ENCODE data around the gene HMG20B.

- no peak for TF ChIP-seq CTCF (IDR thresholded peaks at IDR 0.05)
- TF ChIP-seq EZH2phosphoT487 (IDR thresholded peaks at IDR 0.05): no peak
Measured at GRCh38 chr19:3612901-3613741, 40.4 kb downstream of the HMG20B start.
